ENCODE results near the gene TMEM108.

DNA sequence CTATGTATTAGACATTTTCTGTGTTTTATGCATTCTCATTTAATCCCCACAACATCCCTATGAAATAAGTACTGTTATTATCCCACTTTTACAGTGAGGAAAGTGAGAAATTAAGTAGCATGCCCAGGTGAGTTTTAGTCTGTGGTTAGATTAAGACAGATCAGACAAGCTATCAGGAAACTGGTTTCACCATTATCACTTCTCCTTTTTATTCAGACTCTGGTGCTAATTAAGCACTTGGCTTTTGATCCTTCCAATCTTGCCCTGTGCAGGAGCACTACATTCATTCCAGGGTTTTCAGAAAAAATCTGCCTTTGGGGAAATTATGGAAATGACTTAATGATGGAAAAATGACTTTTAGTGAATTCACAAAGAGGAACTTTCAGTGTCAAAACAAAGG, 115.2 kb downstream of the TMEM108 start:
- TF ChIP-seq, protein P1, sequence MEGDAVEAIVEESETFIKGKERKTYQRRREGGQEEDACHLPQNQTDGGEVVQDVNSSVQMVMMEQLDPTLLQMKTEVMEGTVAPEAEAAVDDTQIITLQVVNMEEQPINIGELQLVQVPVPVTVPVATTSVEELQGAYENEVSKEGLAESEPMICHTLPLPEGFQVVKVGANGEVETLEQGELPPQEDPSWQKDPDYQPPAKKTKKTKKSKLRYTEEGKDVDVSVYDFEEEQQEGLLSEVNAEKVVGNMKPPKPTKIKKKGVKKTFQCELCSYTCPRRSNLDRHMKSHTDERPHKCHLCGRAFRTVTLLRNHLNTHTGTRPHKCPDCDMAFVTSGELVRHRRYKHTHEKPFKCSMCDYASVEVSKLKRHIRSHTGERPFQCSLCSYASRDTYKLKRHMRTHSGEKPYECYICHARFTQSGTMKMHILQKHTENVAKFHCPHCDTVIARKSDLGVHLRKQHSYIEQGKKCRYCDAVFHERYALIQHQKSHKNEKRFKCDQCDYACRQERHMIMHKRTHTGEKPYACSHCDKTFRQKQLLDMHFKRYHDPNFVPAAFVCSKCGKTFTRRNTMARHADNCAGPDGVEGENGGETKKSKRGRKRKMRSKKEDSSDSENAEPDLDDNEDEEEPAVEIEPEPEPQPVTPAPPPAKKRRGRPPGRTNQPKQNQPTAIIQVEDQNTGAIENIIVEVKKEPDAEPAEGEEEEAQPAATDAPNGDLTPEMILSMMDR (IDR thresholded peaks at IDR 0.05): no peak
- no peak for TF ChIP-seq POLR2A (IDR thresholded peaks at IDR 0.05)

Data from lower leg skin (tissue), 3 donors.